GM18505 (cell line): ENCODE measurements around the gene DMRT3.

Experiments used
- ATAC-seq: cut with Tn5 transposase; IDR thresholded peaks from one replicate; pipeline ENCODE4 v1.9.1; 2021; ENCODE audit not compliant: unreplicated experiment
- POLR2A ChIP-seq: IDR thresholded peaks from 4 replicates; pipeline ENCODE4 v1.6.1; 2011; ENCODE audit warnings: borderline replicate concordance; ENCODE audit not compliant: insufficient read depth, insufficient read length; ENCODE audit errors: extremely low read depth

Gene DMRT3

DNA sequence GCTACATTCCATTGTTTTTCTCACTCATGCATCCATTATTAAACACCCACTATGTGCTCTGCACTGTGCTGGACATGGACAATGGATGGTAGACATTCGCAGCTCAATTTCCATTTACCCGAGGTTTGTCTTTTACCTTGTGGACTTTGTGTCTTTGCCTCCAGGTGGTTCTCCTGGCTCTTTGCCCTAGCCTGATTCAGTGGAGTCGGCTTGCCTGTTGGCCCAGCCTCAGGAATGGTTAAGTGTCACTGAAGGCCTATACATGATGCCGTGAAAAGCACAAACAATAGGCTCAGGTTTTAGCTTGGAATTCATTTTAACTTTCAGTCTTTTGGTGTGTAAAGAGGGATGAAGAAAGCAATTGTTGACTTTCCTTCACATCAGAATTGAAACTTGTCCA lies 16.5 kb upstream of the DMRT3 start:
- no peak for ATAC-seq

DNA sequence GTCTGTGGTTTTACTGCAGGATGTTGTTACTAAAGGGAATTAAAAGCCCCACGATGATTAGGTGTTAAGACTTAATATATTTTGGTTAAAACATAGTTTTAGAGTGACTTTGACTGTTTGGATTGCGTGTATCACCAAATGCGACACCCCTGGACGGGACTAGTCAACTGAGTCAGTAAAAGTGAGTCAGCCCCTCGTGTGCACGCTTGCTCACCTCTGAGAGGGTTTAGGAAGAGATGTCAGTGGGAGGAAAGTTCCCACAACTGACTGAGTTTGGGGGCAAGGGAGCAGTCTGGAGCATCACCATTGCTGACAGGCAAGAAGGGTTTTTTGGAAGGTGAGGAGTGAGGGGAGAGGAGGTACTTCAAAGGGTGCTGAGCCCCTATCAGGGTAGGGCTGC lies 14.4 kb upstream of the DMRT3 start:
- ATAC-seq, result no peak
- TF ChIP-seq POLR2A, result no peak

More for the DNA sequence above, 16.5 kb upstream of the DMRT3 start:
- TF ChIP-seq POLR2A, result no peak

DNA sequence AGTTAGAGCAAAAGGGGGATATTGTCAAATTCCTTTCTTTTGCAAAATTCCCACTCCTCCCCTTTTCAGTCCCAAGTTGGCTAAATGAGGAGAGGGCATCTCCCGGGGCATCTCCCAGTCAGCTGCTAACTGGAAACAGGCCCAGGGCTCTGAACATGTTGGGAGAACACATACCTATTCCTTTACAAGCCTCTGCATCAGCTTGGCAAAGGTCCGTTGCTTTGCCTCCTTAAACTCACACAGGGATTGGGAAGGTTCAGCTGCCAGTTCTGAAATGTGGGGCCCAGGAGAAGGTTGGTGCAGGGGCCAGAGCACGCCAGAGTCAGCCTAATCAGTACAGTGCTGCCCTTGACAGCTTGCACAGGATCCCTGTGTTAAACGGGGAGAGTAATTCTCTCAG lies 11.0 kb upstream of the DMRT3 start:
- TF ChIP-seq POLR2A, result no peak
- no peak for ATAC-seq

DNA sequence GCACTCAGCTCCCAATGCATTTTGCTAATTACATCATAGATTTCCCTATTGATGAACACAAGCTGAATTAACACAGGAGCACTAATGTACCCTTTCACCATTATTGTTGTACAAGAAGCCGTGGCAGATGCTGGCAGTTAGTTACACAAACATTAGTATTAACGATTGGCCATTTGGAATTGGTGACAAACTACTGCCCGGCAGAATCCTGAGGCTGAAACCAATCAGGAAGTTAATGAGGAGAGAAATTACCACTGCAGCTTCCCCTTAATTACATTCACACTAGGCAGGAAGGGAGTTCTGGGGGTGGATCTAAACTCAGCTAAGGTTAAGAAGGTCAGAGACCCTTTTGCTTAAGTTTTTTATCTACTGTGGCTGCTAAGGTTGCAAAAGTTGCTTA lies 9.6 kb upstream of the DMRT3 start:
- TF ChIP-seq POLR2A, result no peak
- ATAC-seq, result no peak

- no peak for ATAC-seq
- TF ChIP-seq POLR2A, result no peak
These were observed 9.0 kb upstream of the DMRT3 start for GRCh38 chr9:967436-967835.

- no peak for TF ChIP-seq POLR2A
- ATAC-seq, result no peak
These were observed 8.4 kb upstream of the DMRT3 start for GRCh38 chr9:967903-968641.

GRCh38 chr9:969310-970150 lies 6.9 kb upstream of the DMRT3 start:
- TF ChIP-seq POLR2A, result no peak
- no peak for ATAC-seq

DNA sequence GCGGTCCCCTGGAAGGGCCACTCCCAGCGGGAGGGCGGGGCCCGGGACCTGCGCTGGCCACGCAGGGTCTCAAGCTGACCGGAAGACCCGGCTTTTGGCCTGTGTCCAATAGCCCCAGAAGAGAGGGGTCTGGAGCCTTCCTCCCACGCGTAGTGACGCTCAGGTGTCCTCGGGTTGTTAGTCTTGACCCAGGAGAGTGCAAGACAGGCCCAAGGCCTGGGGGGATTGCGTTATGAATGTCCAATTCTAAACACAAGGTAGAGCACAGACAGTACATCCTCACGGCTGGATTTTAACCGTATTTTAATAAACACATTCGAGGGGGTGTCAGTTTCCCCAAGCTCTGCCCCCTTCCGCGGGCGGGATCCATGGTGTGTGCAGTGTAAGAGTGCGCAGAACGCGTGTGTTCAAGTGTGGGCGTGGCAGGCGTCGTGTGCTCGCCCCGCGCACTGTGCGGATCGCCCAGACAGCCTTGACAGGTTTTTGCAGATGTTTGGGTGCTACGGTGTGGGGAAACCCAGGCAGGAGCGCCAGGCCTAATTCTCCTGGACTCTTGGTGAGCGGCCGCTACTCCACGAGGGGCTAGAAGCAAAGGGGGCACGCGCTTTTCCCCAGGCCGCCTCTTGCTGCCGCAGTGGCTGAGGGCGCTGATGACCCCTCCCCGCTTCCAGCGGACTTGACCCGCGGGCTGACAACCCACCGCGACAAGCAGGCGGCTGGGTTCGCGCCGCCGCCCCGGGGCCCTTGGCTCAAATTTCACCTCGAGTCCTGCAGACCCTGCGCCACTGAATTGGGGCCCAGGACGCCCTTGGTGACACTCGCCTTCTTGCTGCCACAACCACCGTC lies 6.1 kb upstream of the DMRT3 start:
- no peak for TF ChIP-seq POLR2A
- no peak for ATAC-seq

- TF ChIP-seq POLR2A, result no peak
- no peak for ATAC-seq
These were observed 4.5 kb upstream of the DMRT3 start for GRCh38 chr9:971901-972500.

DNA sequence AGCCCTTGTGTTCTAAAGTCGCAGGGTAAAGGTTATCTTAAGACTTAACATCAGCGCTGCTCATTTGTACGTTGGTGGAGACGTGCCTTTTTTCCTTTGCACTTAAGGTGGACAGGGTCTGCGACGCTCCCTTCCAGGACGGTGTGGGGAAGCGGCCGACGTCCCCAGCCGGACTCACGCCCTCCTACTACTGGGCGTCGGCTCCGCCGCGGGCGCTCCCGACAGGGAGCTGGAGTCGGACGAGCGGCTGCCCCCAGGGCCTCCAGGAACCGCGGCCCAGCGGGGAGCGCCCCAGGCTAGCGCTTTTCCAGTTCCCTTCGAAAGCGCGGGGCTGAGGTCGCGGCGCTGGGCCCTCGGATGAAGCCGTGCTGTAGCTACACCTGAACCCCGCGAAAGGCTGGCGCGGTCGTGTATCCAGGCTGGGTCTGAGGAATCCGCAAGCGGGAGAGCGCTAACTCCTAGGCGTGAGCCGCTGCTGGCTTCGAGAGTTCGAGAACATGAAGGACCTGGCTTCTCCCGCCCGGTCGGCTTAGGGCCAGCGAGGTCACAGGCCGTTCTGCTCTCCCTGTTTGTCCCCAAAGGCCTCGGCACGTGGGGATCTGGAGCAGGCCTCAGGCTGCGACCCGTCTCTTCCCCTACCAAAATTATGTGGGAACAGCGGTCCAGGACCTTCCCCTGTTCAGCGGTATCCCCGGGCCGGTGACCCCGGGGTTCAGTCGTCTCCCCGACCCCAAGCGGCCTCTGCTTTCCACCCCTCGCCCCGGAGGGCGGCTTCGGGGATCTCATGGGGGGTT lies 3.8 kb upstream of the DMRT3 start:
- TF ChIP-seq POLR2A, result no peak
- ATAC-seq, result no peak

DNA sequence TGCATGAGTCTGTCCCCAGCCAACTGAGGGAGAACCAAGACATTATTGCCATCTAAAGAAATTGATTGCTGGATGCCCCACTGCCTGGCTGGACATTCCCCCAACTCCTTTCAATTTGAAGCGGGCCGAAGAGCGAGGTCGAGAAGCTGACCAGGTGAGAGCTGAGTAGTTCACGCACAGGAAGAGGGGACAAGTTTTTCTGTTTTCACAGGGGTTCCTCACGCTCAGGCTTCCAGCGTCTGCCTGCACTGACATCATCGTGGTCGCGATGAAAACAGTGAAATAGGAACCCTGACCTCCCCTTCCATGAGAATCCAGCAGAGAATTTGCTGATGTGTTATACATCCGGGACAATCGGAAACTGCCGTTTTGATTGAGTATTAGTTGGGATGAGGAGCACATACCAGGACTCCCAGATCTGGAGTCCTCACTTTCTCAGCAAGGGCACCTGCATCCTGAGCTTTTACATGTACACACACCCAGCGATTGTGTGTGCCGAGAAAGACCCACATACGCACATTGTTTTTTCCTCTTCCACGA lies 3.1 kb upstream of the DMRT3 start:
- no peak for ATAC-seq
- TF ChIP-seq POLR2A, result no peak
